Regular cardiac myocyte (primary cell): ENCODE results near the gene SEC16B. TPM values are rescaled to one million over a fixed set of nuclear protein-coding genes. Genes with fewer than 3 reads are reported as not detected.

Experiments used
- total RNA-seq: library from RNA; depleted of rRNA; stranded (reverse); fragments of >200 nt; gene quantifications from 2 replicates; pipeline ENCODE4 v1.2.3, GENCODE V29; 2014

SEC16B gene, protein sequence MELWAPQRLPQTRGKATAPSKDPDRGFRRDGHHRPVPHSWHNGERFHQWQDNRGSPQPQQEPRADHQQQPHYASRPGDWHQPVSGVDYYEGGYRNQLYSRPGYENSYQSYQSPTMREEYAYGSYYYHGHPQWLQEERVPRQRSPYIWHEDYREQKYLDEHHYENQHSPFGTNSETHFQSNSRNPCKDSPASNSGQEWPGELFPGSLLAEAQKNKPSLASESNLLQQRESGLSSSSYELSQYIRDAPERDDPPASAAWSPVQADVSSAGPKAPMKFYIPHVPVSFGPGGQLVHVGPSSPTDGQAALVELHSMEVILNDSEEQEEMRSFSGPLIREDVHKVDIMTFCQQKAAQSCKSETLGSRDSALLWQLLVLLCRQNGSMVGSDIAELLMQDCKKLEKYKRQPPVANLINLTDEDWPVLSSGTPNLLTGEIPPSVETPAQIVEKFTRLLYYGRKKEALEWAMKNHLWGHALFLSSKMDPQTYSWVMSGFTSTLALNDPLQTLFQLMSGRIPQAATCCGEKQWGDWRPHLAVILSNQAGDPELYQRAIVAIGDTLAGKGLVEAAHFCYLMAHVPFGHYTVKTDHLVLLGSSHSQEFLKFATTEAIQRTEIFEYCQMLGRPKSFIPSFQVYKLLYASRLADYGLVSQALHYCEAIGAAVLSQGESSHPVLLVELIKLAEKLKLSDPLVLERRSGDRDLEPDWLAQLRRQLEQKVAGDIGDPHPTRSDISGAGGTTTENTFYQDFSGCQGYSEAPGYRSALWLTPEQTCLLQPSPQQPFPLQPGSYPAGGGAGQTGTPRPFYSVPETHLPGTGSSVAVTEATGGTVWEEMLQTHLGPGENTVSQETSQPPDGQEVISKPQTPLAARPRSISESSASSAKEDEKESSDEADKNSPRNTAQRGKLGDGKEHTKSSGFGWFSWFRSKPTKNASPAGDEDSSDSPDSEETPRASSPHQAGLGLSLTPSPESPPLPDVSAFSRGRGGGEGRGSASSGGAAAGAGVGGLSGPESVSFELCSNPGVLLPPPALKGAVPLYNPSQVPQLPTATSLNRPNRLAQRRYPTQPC
- 1.7 and 2.3 TPM in 2 replicates for total RNA-seq

DNA sequence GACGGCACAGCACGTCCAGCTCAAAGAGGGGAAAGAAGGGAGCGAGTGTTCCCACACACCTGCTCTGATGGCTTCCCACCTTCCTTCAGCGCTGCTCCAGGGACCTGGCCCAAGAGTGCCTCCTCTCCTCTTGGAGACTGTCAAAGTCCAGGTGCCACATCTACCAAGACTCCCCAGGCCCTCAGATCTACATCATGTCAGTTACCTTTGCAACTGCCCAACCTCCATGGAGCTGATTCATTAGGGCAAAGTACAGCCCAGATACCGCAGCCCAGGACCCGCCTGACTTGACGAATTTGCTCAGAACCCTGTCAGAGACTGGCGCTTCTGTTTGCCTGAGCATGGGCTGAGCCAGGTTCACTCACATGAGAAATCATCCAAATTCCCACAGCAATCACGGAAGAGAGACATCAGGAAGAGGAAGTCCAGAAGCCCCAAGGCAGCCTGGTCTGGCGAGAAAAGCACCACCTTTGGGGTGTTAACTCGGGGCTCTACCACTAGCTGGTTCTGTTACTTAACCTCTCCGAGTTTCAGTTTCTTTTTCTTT lies at the start of gene SEC16B:
Gene SEC16B (minus strand): TSS at position 234 of the 547 bp plus-strand sequence. CDS start 2,077 bp downstream, outside the sequence.

Other genes starting within 250 kb of the SEC16B start
- 20.1 and 27.9 TPM in 2 replicates for gene RASAL2, start 124.0 kb upstream of the SEC16B start, total RNA-seq